Measurements from ENCODE around the gene FBXL16. TPM values are rescaled to one million over a fixed set of nuclear protein-coding genes. Genes with fewer than 3 reads are reported as not detected.

Gene FBXL16
- total and polyA plus RNA-seq, 9 of the 15 experiments (the other 6 are each of a cell fraction or from before 2014, with no cell fraction given): 0.21 to 8.2 (median 1.7) TPM

DNA sequence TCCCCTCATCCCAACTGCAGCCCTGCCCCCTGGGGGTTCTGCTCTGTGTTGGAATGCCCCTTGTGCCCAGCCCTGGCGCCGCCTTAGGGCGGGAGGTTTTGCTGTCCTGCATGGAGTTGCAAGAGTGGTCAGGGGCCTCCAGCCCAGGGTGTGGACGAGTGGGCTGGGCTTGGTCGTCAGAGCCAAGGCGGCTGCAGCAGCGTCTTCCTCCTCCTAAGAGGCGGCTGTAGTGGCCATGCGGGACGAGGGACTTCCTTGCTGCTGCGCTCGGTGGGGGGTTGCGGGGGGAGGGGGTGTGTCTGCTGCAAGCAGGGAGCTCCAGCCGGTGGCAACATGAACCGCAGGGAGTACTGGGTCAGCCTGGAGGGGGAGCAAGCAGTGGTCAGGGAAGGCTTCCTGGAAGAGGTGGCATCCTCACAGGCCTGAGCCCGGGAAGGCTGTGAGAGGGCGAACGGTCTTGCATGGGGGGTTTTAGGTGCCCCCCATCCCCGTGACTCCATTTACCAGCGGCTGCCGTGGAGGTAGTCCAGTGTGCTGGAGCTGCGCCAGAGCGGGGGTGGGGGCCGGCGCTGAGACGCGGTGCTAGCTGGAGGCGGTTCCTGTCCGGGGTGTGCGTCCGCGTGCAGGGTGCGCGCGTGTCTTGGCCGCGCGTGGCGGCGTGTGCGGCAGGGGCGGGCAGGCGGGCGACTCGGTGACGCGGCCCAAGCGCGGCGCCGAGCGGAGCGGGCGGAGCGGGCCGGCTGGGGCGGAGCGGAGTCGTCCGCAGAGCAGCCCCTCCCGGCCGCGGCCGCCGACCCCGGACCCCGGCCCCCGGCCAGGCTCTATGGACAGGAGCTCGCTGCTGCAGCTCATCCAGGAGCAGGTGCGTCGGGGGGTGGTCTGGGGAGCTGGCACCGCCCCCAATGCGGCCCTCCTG is 30.4 kb downstream of the FBXL16 start, which contains the start of gene RHBDL1 (continued):
- TF ChIP-seq, protein P1, sequence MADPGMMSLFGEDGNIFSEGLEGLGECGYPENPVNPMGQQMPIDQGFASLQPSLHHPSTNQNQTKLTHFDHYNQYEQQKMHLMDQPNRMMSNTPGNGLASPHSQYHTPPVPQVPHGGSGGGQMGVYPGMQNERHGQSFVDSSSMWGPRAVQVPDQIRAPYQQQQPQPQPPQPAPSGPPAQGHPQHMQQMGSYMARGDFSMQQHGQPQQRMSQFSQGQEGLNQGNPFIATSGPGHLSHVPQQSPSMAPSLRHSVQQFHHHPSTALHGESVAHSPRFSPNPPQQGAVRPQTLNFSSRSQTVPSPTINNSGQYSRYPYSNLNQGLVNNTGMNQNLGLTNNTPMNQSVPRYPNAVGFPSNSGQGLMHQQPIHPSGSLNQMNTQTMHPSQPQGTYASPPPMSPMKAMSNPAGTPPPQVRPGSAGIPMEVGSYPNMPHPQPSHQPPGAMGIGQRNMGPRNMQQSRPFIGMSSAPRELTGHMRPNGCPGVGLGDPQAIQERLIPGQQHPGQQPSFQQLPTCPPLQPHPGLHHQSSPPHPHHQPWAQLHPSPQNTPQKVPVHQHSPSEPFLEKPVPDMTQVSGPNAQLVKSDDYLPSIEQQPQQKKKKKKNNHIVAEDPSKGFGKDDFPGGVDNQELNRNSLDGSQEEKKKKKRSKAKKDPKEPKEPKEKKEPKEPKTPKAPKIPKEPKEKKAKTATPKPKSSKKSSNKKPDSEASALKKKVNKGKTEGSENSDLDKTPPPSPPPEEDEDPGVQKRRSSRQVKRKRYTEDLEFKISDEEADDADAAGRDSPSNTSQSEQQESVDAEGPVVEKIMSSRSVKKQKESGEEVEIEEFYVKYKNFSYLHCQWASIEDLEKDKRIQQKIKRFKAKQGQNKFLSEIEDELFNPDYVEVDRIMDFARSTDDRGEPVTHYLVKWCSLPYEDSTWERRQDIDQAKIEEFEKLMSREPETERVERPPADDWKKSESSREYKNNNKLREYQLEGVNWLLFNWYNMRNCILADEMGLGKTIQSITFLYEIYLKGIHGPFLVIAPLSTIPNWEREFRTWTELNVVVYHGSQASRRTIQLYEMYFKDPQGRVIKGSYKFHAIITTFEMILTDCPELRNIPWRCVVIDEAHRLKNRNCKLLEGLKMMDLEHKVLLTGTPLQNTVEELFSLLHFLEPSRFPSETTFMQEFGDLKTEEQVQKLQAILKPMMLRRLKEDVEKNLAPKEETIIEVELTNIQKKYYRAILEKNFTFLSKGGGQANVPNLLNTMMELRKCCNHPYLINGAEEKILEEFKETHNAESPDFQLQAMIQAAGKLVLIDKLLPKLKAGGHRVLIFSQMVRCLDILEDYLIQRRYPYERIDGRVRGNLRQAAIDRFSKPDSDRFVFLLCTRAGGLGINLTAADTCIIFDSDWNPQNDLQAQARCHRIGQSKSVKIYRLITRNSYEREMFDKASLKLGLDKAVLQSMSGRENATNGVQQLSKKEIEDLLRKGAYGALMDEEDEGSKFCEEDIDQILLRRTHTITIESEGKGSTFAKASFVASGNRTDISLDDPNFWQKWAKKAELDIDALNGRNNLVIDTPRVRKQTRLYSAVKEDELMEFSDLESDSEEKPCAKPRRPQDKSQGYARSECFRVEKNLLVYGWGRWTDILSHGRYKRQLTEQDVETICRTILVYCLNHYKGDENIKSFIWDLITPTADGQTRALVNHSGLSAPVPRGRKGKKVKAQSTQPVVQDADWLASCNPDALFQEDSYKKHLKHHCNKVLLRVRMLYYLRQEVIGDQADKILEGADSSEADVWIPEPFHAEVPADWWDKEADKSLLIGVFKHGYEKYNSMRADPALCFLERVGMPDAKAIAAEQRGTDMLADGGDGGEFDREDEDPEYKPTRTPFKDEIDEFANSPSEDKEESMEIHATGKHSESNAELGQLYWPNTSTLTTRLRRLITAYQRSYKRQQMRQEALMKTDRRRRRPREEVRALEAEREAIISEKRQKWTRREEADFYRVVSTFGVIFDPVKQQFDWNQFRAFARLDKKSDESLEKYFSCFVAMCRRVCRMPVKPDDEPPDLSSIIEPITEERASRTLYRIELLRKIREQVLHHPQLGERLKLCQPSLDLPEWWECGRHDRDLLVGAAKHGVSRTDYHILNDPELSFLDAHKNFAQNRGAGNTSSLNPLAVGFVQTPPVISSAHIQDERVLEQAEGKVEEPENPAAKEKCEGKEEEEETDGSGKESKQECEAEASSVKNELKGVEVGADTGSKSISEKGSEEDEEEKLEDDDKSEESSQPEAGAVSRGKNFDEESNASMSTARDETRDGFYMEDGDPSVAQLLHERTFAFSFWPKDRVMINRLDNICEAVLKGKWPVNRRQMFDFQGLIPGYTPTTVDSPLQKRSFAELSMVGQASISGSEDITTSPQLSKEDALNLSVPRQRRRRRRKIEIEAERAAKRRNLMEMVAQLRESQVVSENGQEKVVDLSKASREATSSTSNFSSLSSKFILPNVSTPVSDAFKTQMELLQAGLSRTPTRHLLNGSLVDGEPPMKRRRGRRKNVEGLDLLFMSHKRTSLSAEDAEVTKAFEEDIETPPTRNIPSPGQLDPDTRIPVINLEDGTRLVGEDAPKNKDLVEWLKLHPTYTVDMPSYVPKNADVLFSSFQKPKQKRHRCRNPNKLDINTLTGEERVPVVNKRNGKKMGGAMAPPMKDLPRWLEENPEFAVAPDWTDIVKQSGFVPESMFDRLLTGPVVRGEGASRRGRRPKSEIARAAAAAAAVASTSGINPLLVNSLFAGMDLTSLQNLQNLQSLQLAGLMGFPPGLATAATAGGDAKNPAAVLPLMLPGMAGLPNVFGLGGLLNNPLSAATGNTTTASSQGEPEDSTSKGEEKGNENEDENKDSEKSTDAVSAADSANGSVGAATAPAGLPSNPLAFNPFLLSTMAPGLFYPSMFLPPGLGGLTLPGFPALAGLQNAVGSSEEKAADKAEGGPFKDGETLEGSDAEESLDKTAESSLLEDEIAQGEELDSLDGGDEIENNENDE (IDR thresholded peaks at IDR 0.05; ENCODE audit: low read depth, low read length): no peak
- TF ChIP-seq ZNF551 (CRISPR knock-in tag; IDR thresholded peaks at IDR 0.05) (no peak), TCF7L2 (IDR thresholded peaks at IDR 0.05; ENCODE audit: low read depth, low read length) (no peak), MEIS2 (IDR thresholded peaks at IDR 0.05; ENCODE audit: partially characterized antibody) (no peak), PPARD (CRISPR knock-in tag; IDR thresholded peaks at IDR 0.05) (no peak), GTF2E2 (tag; IDR thresholded peaks at IDR 0.05) (no peak), EP400 (IDR thresholded peaks at IDR 0.05) (peak; percentile 80), PCBP1 (IDR thresholded peaks at IDR 0.05; ENCODE audit: low read depth, low read length, poor library complexity, severe bottlenecking) (peak; percentile 68), FIP1L1 (IDR thresholded peaks at IDR 0.05; ENCODE audit: low read depth, low read length, poor library complexity, severe bottlenecking) (peak; percentile 63), RFX1 (IDR thresholded peaks at IDR 0.05) (no peak)
- TF ChIP-seq, protein P2, sequence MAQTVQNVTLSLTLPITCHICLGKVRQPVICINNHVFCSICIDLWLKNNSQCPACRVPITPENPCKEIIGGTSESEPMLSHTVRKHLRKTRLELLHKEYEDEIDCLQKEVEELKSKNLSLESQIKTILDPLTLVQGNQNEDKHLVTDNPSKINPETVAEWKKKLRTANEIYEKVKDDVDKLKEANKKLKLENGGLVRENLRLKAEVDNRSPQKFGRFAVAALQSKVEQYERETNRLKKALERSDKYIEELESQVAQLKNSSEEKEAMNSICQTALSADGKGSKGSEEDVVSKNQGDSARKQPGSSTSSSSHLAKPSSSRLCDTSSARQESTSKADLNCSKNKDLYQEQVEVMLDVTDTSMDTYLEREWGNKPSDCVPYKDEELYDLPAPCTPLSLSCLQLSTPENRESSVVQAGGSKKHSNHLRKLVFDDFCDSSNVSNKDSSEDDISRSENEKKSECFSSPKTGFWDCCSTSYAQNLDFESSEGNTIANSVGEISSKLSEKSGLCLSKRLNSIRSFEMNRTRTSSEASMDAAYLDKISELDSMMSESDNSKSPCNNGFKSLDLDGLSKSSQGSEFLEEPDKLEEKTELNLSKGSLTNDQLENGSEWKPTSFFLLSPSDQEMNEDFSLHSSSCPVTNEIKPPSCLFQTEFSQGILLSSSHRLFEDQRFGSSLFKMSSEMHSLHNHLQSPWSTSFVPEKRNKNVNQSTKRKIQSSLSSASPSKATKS (CRISPR knock-in tag; IDR thresholded peaks at IDR 0.05): no peak
- TF ChIP-seq, protein P3, sequence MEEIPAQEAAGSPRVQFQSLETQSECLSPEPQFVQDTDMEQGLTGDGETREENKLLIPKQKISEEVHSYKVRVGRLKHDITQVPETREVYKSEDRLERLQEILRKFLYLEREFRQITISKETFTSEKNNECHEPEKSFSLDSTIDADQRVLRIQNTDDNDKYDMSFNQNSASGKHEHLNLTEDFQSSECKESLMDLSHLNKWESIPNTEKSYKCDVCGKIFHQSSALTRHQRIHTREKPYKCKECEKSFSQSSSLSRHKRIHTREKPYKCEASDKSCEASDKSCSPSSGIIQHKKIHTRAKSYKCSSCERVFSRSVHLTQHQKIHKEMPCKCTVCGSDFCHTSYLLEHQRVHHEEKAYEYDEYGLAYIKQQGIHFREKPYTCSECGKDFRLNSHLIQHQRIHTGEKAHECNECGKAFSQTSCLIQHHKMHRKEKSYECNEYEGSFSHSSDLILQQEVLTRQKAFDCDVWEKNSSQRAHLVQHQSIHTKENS (CRISPR knock-in tag; IDR thresholded peaks at IDR 0.05): no peak

Data from K562 (cell line).